Astrocyte (in vitro differentiated cells and primary cell): ENCODE results near the gene MKI67. TPM values are rescaled to one million over a fixed set of nuclear protein-coding genes. Genes with fewer than 3 reads are reported as not detected.

Source experiments
- DNase-seq: peaks from one replicate; pipeline ENCODE4 v3.0.0-alpha.2; 2010; ENCODE audit warnings: low read depth
- FAIRE-seq: peaks from 2 replicates; lab custom pipeline; 2011; peaks lifted over from hg19 to GRCh38; lab: Jason Lieb, UNC
- H2AFZ ChIP-seq: 2 replicates; pipeline ENCODE4 v1.6.0; 2012; ENCODE audit warnings: low read depth, low read length, inconsistent platforms
- H3K27ac ChIP-seq: 2 replicates; pipeline ENCODE4 v1.5.1; 2011; ENCODE audit warnings: low read depth, low read length, inconsistent platforms
- H3K27me3 ChIP-seq: 2 replicates; pipeline ENCODE4 v1.6.0; 2011; ENCODE audit warnings: low read length, inconsistent platforms; ENCODE audit not compliant: insufficient read depth
- H3K36me3 ChIP-seq: 2 replicates; pipeline ENCODE4 v1.5.1; 2011; ENCODE audit warnings: low read length, inconsistent platforms; ENCODE audit not compliant: insufficient read depth
- H3K4me1 ChIP-seq: 2 replicates; pipeline ENCODE4 v1.5.1; 2011; ENCODE audit warnings: low read length, inconsistent platforms; ENCODE audit not compliant: insufficient read depth
- H3K4me2 ChIP-seq: 2 replicates; pipeline ENCODE4 v1.6.0; 2012; ENCODE audit warnings: low read length, inconsistent platforms
- H3K4me3 ChIP-seq: 2 replicates; pipeline ENCODE4 v1.5.1; 2011; ENCODE audit warnings: low read depth, mild to moderate bottlenecking, low read length, inconsistent platforms; ENCODE audit not compliant: insufficient read depth
- H3K79me2 ChIP-seq: 2 replicates; pipeline ENCODE4 v1.6.0; 2012; ENCODE audit warnings: mild to moderate bottlenecking, low read length, inconsistent platforms; ENCODE audit not compliant: insufficient read depth
- H3K9ac ChIP-seq: 2 replicates; pipeline ENCODE4 v1.6.0; 2012; ENCODE audit warnings: mild to moderate bottlenecking, low read length, inconsistent platforms
- H3K9me3 ChIP-seq: 2 replicates; pipeline ENCODE4 v1.5.1; 2012; ENCODE audit warnings: low read depth, mild to moderate bottlenecking, low read length, inconsistent platforms; ENCODE audit not compliant: insufficient read depth
- H4K20me1 ChIP-seq: 2 replicates; pipeline ENCODE4 v1.6.0; 2012; ENCODE audit warnings: low read length, inconsistent platforms; ENCODE audit not compliant: insufficient read depth
- H3K27ac Mint-ChIP-seq: one replicate; pipeline ENCODE4 v1.8.0; 2021; ENCODE audit warnings: mild to moderate bottlenecking, mixed read lengths; ENCODE audit not compliant: unreplicated experiment
- H3K27me3 Mint-ChIP-seq: one replicate; pipeline ENCODE4 v1.8.0; 2021; ENCODE audit warnings: low read depth, mixed read lengths; ENCODE audit not compliant: unreplicated experiment
- H3K36me3 Mint-ChIP-seq: one replicate; pipeline ENCODE4 v1.8.0; 2021; ENCODE audit warnings: low read depth, mixed read lengths; ENCODE audit not compliant: unreplicated experiment
- H3K4me1 Mint-ChIP-seq: one replicate; pipeline ENCODE4 v1.8.0; 2021; ENCODE audit warnings: low read depth, mixed read lengths; ENCODE audit not compliant: unreplicated experiment
- H3K4me3 Mint-ChIP-seq: one replicate; pipeline ENCODE4 v1.8.0; 2021; ENCODE audit warnings: mild to moderate bottlenecking, moderate library complexity, mixed read lengths; ENCODE audit not compliant: unreplicated experiment
- H3K9me3 Mint-ChIP-seq: one replicate; pipeline ENCODE4 v1.8.0; 2021; ENCODE audit warnings: mild to moderate bottlenecking, mixed read lengths; ENCODE audit not compliant: unreplicated experiment
- CTCF ChIP-seq: IDR thresholded peaks from 2 replicates; pipeline ENCODE4 v1.5.1; 2011; ENCODE audit warnings: low read depth, mild to moderate bottlenecking, inconsistent platforms, low read length, moderate library complexity; ENCODE audit not compliant: insufficient read depth
- EZH2 ChIP-seq: IDR thresholded peaks from 2 replicates; pipeline ENCODE4 v1.6.1; 2012; ENCODE audit warnings: mild to moderate bottlenecking, low read length, inconsistent platforms; ENCODE audit not compliant: insufficient read depth
- total RNA-seq: library from RNA; stranded (reverse); gene quantifications from 2 replicates; pipeline ENCODE4 v1.2.1, GENCODE V29; 2021

MKI67 gene
- total RNA-seq, 1 donor from 2014 or later = 4.6 TPM

DNA sequence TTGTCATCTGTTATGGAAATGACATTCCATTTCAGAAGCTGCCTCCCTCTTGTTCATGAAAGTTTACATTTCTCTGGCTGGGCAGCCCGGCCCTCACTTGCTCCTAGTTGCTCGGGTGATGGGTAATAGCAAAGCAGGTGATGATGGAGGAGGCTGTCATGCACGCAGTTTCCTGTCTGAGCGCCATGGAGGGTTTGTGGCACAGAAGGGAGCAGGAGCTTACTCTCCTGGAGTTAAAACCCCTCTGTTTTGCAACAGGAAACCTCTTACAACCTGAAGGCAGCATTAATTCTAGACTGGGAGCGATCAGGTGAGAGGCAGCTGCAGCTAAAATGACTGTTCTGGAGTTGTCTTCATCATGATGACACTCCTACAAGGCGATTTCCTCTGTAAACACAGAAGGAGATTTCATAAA, 34.1 kb upstream of the MKI67 start:
- Histone ChIP-seq H3K9ac (no peak overlapping the region), H3K79me2 (no peaks in the 10 kb centered on the region), H3K9me3 (no peaks in the 10 kb centered on the region), H3K36me3 (no peaks in the 10 kb centered on the region), H3K27ac (no peak overlapping the region), H3K4me2 (no peak overlapping the region), H3K4me3 (no peak overlapping the region), H3K27me3 (peaks cover 2% of the 10 kb centered on the region), H3K4me1 (no peaks in the 10 kb centered on the region), H2AFZ (no peak overlapping the region), H4K20me1 (no peaks in the 10 kb centered on the region)
- TF ChIP-seq EZH2 = no peak
- TF ChIP-seq CTCF = no peak
- DNase-seq = no peak
- Mint-ChIP-seq H3K4me3 (no peak overlapping the region), H3K36me3 (no peaks in the 10 kb centered on the region), H3K9me3 (peaks cover 2% of the 10 kb centered on the region), H3K27me3 (peaks cover 44% of the 10 kb centered on the region), H3K4me1 (no peaks in the 10 kb centered on the region), H3K27ac (no peak overlapping the region)
- FAIRE-seq = no peak

DNA sequence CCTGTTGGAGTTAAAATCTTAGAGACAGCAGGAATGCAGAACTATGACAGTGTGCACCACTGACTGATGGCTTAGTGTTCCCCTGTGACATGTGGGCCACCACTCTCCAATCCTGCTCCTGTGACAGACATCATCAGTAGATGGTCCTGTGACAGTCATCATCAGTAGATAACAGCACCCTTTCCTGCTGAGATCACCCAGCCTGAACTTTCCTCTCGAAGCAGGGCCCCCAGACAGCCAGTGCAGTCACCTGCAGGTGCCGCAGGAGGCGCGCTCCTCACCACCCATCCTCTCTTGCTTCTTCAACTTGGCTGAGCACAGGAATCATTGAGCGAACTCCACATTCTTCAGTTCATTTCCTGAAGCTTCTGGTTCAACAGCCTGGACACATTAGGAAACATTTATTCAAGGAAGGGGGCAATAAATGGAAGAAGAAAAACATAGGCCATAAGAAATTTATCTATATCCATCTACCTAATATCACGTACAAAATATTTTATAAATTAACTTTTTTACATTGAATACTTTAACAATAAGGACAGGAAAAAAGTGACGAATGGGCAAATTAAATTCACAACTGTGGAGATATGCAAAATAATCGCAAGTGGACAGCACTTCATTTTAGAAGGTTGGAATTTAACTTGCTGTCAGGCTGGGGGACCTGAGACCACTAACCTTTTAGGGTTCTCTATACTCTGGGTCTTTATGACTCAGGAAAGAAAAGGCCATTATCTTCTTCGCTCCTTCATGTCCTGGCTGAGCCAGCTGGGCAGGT, 32.0 kb upstream of the MKI67 start:
- no peak overlapping the region for H3K9ac ChIP-seq
- Mint-ChIP-seq H3K4me1 (no peaks in the 10 kb centered on the region), H3K4me3 (no peak overlapping the region), H3K9me3 (peaks cover 2% of the 10 kb centered on the region), H3K36me3 (no peaks in the 10 kb centered on the region), H3K27ac (no peak overlapping the region), H3K27me3 (peaks cover 55% of the 10 kb centered on the region)
- no peaks in the 10 kb centered on the region for H3K36me3 ChIP-seq
- H4K20me1 ChIP-seq = no peaks in the 10 kb centered on the region
- FAIRE-seq (no peak), DNase-seq (no peak)
- no peak overlapping the region for H3K4me2 ChIP-seq
- no peak overlapping the region for H2AFZ ChIP-seq
- H3K4me1 ChIP-seq = no peaks in the 10 kb centered on the region
- no peaks in the 10 kb centered on the region for H3K79me2 ChIP-seq
- TF ChIP-seq CTCF = no peak
- no peak for TF ChIP-seq EZH2
- H3K27me3 ChIP-seq = peaks cover 4% of the 10 kb centered on the region
- no peak overlapping the region for H3K4me3 ChIP-seq
- H3K27ac ChIP-seq = no peak overlapping the region
- H3K9me3 ChIP-seq = no peaks in the 10 kb centered on the region
